ENCODE data around the gene ZNF236. TPM values are rescaled to one million over a fixed set of nuclear protein-coding genes. Genes with fewer than 3 reads are reported as not detected.
"Not testable (repeated sequence)": the region's sequence is repeated elsewhere in the genome, so short reads cannot be mapped to it uniquely, and the experiment has no call there.

Gene ZNF236
- total RNA-seq, 2 experiments from 2014 or later: 6.6 to 16.1 TPM

DNA sequence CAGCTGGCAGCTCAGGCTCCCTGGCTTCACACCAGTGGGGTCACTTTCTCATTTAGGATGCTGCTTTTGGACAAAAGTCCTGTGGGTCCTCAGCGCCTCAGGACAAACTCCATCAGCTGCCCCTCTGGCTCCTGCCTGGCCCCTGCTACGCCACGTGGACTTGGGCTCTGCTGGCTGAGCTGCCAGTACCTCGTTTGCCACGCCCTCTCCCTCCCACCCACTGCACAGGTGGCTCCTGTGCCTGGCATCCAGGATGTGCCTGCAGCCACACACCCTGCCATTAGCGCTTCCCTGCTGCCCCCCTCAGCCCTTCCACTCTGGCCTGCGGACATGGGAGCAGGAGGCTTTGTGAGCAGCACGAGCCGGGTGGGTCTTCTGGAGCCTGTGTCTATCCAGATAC is 118.9 kb downstream of the ZNF236 start:
- Histone ChIP-seq H3K4me2 (ENCODE audit: low read length) (no peak overlapping the region), H3K79me2 (ENCODE audit: insufficient read depth, low read depth, low read length) (no peaks in the 10 kb centered on the region), H3K36me3 (ENCODE audit: insufficient read depth, low read length) (peaks cover 10% of the 10 kb centered on the region), H3K9me3 (ENCODE audit: low read length) (no peaks in the 10 kb centered on the region), H4K20me1 (ENCODE audit: insufficient read depth, low read length) (no peaks in the 10 kb centered on the region), H3K4me1 (ENCODE audit: insufficient read depth, low read length, poor library complexity, severe bottlenecking) (no peaks in the 10 kb centered on the region), H3K27ac (ENCODE audit: low read depth, low read length, poor library complexity, severe bottlenecking) (no peak overlapping the region), H3K4me3 (ENCODE audit: low read depth, low read length, poor library complexity, severe bottlenecking) (no peak overlapping the region), H3K9me2 (ENCODE audit: insufficient read depth, low read length) (no peaks in the 10 kb centered on the region), H2AFZ (ENCODE audit: low read length) (no peak overlapping the region)
- no TSS peak for BruUV-seq (replicated peaks)
- intact Hi-C loops (cut with micrococcal nuclease; ENCODE audit: unreplicated experiment): no loop called here
- POLR2A ChIA-PET: no interaction called here
- CTCF ChIA-PET (ENCODE audit: unreplicated experiment): no interaction called here
- no peak for DNase-seq (ENCODE audit: low spot score)
- TF ChIP-seq, protein P1, sequence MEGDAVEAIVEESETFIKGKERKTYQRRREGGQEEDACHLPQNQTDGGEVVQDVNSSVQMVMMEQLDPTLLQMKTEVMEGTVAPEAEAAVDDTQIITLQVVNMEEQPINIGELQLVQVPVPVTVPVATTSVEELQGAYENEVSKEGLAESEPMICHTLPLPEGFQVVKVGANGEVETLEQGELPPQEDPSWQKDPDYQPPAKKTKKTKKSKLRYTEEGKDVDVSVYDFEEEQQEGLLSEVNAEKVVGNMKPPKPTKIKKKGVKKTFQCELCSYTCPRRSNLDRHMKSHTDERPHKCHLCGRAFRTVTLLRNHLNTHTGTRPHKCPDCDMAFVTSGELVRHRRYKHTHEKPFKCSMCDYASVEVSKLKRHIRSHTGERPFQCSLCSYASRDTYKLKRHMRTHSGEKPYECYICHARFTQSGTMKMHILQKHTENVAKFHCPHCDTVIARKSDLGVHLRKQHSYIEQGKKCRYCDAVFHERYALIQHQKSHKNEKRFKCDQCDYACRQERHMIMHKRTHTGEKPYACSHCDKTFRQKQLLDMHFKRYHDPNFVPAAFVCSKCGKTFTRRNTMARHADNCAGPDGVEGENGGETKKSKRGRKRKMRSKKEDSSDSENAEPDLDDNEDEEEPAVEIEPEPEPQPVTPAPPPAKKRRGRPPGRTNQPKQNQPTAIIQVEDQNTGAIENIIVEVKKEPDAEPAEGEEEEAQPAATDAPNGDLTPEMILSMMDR (conservative IDR thresholded peaks at IDR 0.05; ENCODE audit: low read length): no peak
- no peak for TF ChIP-seq EZH2phosphoT487 (IDR thresholded peaks at IDR 0.05; ENCODE audit: borderline replicate concordance, low read depth, low read length)

DNA sequence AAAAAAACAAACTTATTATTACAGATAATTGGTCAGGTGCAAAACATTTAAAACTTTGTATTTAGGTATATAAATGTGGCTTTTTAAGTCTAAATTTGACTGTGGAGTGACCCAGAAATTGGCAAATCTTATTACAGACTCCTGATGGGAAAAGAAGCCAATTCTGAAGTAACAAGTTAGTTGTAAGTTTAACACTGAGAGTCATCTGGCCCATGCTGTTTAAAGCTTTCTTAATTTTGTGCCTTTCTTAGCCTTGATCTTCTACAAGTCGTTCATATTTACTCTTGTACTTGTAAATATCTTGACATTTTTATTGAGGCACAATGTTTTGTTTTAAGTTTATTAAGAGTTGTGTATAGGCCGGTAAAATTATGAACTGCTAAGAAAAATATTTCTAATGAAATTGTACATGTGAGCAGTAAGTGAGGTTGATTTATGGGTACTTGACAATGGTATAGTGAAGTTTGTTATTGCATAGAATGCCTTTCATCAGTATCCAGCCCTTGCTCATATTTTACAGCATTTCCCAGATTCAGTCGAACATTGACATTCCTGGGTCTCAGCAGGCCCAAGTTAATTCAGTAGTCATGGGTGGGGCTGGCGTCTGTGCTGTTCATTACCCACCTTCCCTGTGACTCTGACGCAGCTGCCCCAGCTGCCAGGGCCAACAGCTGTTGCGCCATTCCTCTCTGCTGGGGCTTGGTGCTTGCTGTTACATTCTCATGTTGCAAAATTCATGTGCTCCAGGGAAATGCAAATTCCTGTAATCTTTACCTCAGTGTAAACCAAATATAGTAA is 121.4 kb downstream of the ZNF236 start:
- Histone ChIP-seq H3K4me2 (ENCODE audit: low read length) (no peak overlapping the region), H4K20me1 (ENCODE audit: insufficient read depth, low read length) (no peaks in the 10 kb centered on the region), H3K79me2 (ENCODE audit: insufficient read depth, low read depth, low read length) (no peaks in the 10 kb centered on the region), H2AFZ (ENCODE audit: low read length) (no peak overlapping the region), H3K27ac (ENCODE audit: low read depth, low read length, poor library complexity, severe bottlenecking) (no peak overlapping the region), H3K9me3 (ENCODE audit: low read length) (no peaks in the 10 kb centered on the region), H3K36me3 (ENCODE audit: insufficient read depth, low read length) (peaks cover 12% of the 10 kb centered on the region), H3K4me1 (ENCODE audit: insufficient read depth, low read length, poor library complexity, severe bottlenecking) (no peaks in the 10 kb centered on the region), H3K4me3 (ENCODE audit: low read depth, low read length, poor library complexity, severe bottlenecking) (no peak overlapping the region), H3K9me2 (ENCODE audit: insufficient read depth, low read length) (no peaks in the 10 kb centered on the region)
- POLR2A ChIA-PET: no interaction called here
- BruUV-seq (replicated peaks): no TSS peak
- CTCF ChIA-PET (ENCODE audit: unreplicated experiment): no interaction called here
- no peak for DNase-seq (ENCODE audit: low spot score)
- TF ChIP-seq EZH2phosphoT487 (IDR thresholded peaks at IDR 0.05; ENCODE audit: borderline replicate concordance, low read depth, low read length): no peak
- TF ChIP-seq, protein P1 (conservative IDR thresholded peaks at IDR 0.05; ENCODE audit: low read length): no peak
- intact Hi-C loops (cut with micrococcal nuclease; ENCODE audit: unreplicated experiment): no loop called here

DNA sequence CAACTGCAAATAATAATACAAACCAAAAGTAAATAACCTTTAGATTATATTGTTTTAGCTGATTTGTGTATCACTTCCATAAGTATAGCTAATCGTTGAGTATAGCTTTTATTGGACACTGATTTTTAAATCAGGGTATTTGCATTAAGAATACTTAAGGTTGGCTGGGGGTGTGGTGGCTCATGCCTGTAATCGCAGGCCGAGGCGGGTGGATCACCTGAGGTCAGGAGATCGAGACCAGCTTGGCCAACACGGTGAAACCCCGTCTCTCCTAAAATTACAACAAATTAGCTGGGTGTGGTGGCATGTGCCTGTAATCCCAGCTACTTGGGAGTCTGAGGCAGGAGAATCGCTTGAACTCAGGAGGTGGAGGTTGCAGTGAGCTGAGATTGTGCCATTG is 122.0 kb downstream of the ZNF236 start:
- intact Hi-C loops (cut with micrococcal nuclease; ENCODE audit: unreplicated experiment); H2AFZ ChIP-seq (ENCODE audit: low read length); H3K27ac ChIP-seq (ENCODE audit: low read depth, low read length, poor library complexity, severe bottlenecking); BruUV-seq (replicated peaks); H4K20me1 ChIP-seq (ENCODE audit: insufficient read depth, low read length); H3K4me3 ChIP-seq (ENCODE audit: low read depth, low read length, poor library complexity, severe bottlenecking); DNase-seq (ENCODE audit: low spot score); H3K4me1 ChIP-seq (ENCODE audit: insufficient read depth, low read length, poor library complexity, severe bottlenecking); H3K9me3 ChIP-seq (ENCODE audit: low read length); H3K79me2 ChIP-seq (ENCODE audit: insufficient read depth, low read depth, low read length); CTCF ChIA-PET (ENCODE audit: unreplicated experiment); H3K9me2 ChIP-seq (ENCODE audit: insufficient read depth, low read length); H3K4me2 ChIP-seq (ENCODE audit: low read length); POLR2A ChIA-PET: not testable (repeated sequence)
- peaks cover 14% of the 10 kb centered on the region for H3K36me3 ChIP-seq (ENCODE audit: insufficient read depth, low read length)
